GM18861 (cell line): ENCODE data around the gene UBB.
"Not testable (repeated sequence)": the region's sequence is repeated elsewhere in the genome, so short reads cannot be mapped to it uniquely, and the experiment has no call there.

Experiments used
- ATAC-seq: cut with Tn5 transposase; IDR thresholded peaks from one replicate; pipeline ENCODE4 v1.9.1; 2021; ENCODE audit not compliant: unreplicated experiment

UBB gene

GRCh38 chr17:16374146-16374938 lies 6.5 kb upstream of the UBB start:
- no peak for ATAC-seq

- ATAC-seq, result no peak
These were observed 3.0 kb upstream of the UBB start for GRCh38 chr17:16377941-16378341.

- ATAC-seq, result no peak
These were observed 2.1 kb upstream of the UBB start for GRCh38 chr17:16378636-16379282.

- no peak for ATAC-seq
These were observed 1.2 kb upstream of the UBB start for GRCh38 chr17:16379654-16380053.

DNA sequence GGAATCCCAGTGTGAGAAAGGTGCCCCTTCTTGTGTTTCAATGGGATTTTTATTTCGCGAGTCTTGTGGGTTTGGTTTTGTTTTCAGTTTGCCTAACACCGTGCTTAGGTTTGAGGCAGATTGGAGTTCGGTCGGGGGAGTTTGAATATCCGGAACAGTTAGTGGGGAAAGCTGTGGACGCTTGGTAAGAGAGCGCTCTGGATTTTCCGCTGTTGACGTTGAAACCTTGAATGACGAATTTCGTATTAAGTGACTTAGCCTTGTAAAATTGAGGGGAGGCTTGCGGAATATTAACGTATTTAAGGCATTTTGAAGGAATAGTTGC lies 567 bp downstream of the UBB start:
- no peak for ATAC-seq

GRCh38 chr17:16383216-16383615 lies 2.3 kb downstream of the UBB start:
- ATAC-seq, result no peak

GRCh38 chr17:16383772-16384287 lies 2.9 kb downstream of the UBB start:
- ATAC-seq, result no peak

DNA sequence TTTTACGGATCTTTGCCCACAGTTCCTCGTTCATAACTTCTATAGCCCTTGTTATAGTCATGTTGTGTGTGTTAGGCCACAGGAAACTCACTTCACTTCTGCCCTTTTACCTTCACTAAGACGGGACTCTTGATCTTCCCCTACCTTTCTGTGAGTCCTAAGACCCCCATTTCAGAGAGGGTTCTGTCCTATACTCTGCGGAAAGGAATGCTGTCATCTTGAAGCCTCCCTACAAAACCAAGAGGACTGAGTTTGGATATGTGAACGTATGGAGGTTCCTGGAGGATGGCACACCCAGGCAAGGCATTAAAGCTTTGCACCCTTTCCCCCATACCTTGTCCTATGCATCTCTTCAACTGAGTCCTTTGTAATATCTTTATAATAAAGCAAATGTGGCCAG lies 3.7 kb downstream of the UBB start:
- no peak for ATAC-seq

DNA sequence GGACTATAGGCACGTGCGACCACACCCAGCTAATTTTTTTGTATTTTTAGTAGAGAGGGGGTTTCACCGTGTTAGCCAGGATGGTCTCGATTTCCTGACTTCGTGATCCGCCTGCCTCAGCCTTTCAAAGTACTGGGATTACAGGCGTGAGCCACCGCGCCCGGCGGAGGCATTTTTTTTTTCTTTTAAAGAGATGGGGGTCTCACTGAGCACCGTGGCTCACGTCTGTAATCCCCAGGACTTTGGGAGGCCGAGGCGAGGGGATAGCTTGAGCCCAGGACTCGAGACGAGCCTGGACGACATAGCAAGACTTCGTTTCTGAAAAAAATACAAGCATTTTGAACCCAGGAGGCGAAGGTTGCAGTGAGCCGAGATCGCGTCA lies 5.2 kb downstream of the UBB start:
- not testable (repeated sequence) for ATAC-seq

- ATAC-seq, result no peak
These were observed 10.6 kb downstream of the UBB start for GRCh38 chr17:16391451-16391850.

DNA sequence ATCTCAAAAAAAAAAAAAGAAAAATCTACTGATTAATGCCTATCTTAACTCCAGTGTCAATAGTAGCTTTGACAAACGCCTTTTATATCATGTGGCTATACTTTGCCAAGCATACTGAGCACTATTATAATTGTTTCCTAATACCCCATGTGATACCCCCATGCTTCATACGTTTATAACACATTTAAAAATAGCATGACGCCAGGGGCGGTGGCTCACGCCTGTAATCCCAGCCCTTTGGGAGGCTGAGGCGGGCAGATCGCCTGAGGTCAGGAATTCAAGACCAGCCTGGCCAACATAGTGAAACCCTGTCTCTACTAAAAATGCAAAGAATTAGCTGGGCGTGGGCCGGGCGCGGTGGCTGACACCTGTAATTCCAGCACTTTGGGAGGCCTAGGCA lies 11.6 kb downstream of the UBB start:
- not testable (repeated sequence) for ATAC-seq

DNA sequence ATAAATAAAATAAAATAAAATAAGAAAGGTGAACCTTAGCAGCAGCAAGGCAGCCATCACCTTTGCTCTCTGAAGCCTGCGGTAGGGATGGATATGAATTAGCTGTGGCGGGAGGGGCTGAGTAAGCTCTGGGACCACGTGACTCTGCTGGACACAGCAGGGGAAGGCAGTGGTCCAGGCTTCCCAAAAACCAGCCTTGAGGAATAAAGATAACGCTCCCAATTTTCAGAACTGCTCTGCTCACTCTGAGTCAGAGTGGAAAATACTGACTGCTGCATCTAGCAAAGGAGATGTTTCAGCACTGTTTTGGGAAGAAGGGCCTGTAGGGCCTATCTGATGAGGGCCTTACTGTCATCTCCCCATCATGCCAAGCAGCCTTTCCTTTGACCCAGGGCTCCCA lies 15.0 kb downstream of the UBB start:
- not testable (repeated sequence) for ATAC-seq

DNA sequence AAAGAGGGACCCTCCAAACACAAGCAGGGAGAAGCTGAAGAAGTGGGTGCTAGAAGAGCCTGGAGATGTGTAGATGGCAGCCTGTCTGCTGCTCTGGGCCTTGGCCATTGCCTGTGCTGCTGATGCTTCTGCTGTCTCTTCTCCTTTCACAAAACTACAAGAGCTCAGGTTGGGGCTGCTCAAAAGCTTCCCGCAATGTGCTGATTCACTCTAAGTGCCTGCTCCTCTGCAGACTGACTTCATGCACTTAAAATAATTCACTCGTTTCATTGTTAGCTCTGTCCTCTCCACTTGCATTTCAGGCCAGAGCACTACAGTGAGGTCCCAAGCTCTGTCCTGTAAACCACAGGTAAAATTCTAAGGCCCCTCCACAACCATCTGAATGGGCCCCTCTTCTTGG lies 15.8 kb downstream of the UBB start:
- ATAC-seq, result not testable (repeated sequence)

DNA sequence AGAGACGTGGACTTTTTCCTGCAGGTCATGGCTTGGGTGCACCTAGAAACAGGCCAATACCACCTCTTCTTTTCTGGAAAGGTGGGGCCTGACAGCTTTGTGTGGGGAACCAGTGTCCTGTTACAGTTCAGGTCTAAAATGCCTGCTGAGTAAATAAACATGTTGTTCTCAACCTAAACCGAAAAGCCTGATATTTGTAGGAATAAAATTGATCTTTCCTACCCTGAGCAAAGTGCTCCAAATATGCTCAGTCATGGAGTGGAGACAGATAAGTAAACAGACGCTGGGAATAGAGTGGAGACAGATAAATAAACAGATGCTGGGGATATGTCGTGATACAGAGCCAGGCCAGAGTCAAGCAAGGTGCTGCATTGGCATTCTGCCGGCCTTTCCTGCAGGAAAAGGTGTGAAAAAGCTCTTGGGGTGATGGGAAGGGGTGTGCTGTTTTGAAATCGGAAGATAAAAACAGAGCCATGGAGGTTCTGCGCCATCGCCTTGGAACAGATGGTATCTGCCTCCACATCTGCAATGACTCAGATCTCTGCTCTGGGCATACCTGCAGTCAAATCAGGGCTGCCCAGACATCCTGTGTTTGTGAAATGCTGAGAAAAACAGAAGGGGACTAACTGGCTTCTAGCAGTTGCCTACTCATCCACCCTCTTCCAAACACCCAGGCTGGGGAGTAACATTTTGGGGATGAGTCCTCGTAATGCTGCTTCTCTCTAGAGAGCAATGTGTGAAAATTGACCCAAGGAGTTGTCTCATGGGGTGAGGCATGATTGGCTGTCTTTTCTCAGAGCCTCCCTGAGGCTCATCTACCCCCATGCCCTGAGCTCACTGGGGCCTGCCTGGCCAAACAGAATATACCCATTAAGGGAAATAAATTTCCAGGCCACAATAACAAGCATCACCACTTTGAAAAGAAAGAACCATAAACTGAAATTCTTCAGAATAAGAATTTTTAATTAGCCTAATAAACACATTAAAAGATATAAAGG lies 17.7 kb downstream of the UBB start:
- peak; percentile 89 for ATAC-seq

GRCh38 chr17:16403847-16404246 lies 23.0 kb downstream of the UBB start:
- not testable (repeated sequence) for ATAC-seq

DNA sequence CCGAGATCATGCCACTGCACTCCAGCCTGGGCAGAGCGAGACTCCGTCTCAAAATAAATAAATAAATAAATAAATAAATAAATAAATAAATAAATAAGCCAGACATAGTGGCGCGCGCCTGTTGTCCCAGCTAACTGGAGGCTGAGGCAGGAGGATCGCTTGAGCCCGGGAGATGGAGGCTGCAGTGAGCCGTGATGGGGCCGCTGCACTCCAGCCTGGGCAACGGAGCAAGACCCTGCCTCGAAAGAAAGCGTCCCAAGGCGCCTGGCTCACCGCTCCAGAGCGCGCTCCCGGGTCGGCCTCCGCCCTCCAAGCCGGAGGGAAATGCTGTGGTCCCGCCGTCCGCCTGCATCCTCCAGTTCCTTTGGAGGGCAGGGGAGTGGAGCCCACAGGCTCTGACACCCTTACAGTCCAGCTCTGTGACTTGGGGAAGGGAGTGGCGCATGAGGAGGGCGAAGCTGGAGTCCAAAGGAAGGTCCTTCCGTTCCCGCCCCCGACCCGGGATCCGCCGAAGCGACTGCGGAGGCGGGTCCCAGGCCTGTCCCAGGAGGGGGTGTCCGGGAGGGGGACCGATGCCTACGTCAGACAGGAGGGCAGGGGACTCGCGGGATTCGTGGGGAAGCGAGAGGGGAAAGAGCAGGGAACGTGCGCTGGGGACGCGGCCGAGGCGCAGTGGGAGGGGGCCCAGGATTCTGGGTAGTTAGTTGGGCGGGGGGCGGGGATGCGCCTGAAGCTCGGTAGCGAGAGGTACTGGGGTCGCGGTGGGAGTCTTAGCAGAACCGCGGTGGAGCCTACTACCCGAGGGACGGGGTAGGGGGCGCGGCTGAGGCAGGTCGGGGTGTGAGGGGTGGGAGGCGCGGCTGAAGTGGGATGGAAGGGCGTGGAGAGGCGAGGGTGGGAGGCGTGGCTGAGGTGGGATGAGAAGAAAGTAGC lies 26.1 kb downstream of the UBB start:
- no peak for ATAC-seq

GRCh38 chr17:16407911-16408588 lies 27.2 kb downstream of the UBB start:
- peak; percentile 79 for ATAC-seq

GRCh38 chr17:16415031-16415924 lies 34.4 kb downstream of the UBB start, which contains the start of gene TRPV2:
Gene TRPV2, plus strand, starts transcription at chr17:16415571. Its CDS starts 2,098 bp downstream, at chr17:16417669.
- no peak for ATAC-seq

- no peak for ATAC-seq
These were observed 36.5 kb downstream of the UBB start for GRCh38 chr17:16417399-16417798.
